RWPE1 (cell line): ENCODE data around the gene LRCH3.

ENCODE experiments used
- CTCF ChIA-PET: fragments of 350-600 bp; sonication (Branson Sonifier 250); formaldehyde crosslinking; extraction: SDS; loops from one replicate; lab custom pipeline; 2021; lab: Yijun Ruan, JAX
- POLR2A ChIA-PET: fragments of 400-600 bp; formaldehyde crosslinking; extraction: SDS; loops from one replicate; lab custom pipeline; 2020; ENCODE audit warnings: antibody characterized with exemption; ENCODE audit not compliant: low non-redundant PET; lab: Yijun Ruan, JAX
- DNase-seq: peaks from one replicate; pipeline ENCODE4 v3.0.0; 2012; ENCODE audit warnings: low spot score
- H3K27ac ChIP-seq: fragments of 450-650 bp; 2 replicates; pipeline ENCODE4 v1.5.1; 2017
- CTCF ChIP-seq: fragments of 450-650 bp; conservative IDR thresholded peaks from 2 replicates; pipeline ENCODE4 v1.5.1; 2017; ENCODE audit warnings: low read depth, mild to moderate bottlenecking

LRCH3 gene

GRCh38 chr3:197789309-197789708, 1.7 kb upstream of the LRCH3 start:
- no peak overlapping the region for H3K27ac ChIP-seq
- CTCF ChIA-PET = interaction anchor here (0.7 kb wide), 2 partner anchors 19 to 27 kb away, joined by 4 read pairs; no protein-coding TSS in a partner anchor
- DNase-seq = no peak
- no peak for TF ChIP-seq CTCF
- POLR2A ChIA-PET = interaction anchor here (0.6 kb wide), 1 partner anchor 41 kb away, joined by 3 read pairs; no protein-coding TSS in a partner anchor

- POLR2A ChIA-PET = no interaction called here
- no peak for DNase-seq
- no peak overlapping the region for H3K27ac ChIP-seq
- no peak for TF ChIP-seq CTCF
- CTCF ChIA-PET = no interaction called here
Observed at GRCh38 chr3:197790033-197790432, 1.0 kb upstream of the LRCH3 start.

GRCh38 chr3:197791892-197792647, 1.0 kb downstream of the LRCH3 start:
- no peak for TF ChIP-seq CTCF
- ChIA-PET CTCF (interaction anchor here (0.6 to 0.7 kb wide), 2 partner anchors 17 to 71 kb away, joined by 4 to 5 read pairs; no protein-coding TSS in a partner anchor), POLR2A (interaction anchor here (0.7 kb wide), 1 partner anchor 121 kb away, joined by 3 read pairs; no protein-coding TSS in a partner anchor)
- peak; percentile 50 for DNase-seq
- peak overlapping the region; percentile 90 for H3K27ac ChIP-seq

GRCh38 chr3:197793247-197793646, 2.2 kb downstream of the LRCH3 start:
- ChIA-PET CTCF (interaction anchor here (0.7 kb wide), 2 partner anchors 8 to 16 kb away, joined by 3 read pairs; no protein-coding TSS in a partner anchor), POLR2A (no interaction called here)
- no peak for TF ChIP-seq CTCF
- peak; percentile 78 for DNase-seq
- H3K27ac ChIP-seq = peak overlapping the region; percentile 90

GRCh38 chr3:197794115-197794514, 3.1 kb downstream of the LRCH3 start:
- H3K27ac ChIP-seq = no peak overlapping the region
- no peak for TF ChIP-seq CTCF

GRCh38 chr3:197795200-197795599, 4.1 kb downstream of the LRCH3 start:
- CTCF ChIA-PET = no interaction called here
- TF ChIP-seq CTCF = no peak
- POLR2A ChIA-PET = interaction anchor here (0.6 kb wide), 1 partner anchor 613 kb away, joined by 4 read pairs; no protein-coding TSS in a partner anchor
- peak; percentile 26 for DNase-seq
- peak overlapping the region; percentile 32; the same call in 1 of the 2 replicates for H3K27ac ChIP-seq

More at GRCh38 chr3:197794115-197794514, 3.1 kb downstream of the LRCH3 start:
- POLR2A ChIA-PET = no interaction called here
- DNase-seq = no peak
- CTCF ChIA-PET = interaction anchor here (0.6 to 0.7 kb wide), 2 partner anchors 297 to 1173 kb away, joined by 3 to 4 read pairs; no protein-coding TSS in a partner anchor
